ENCODE data around the gene PRRC2B. TPM values are rescaled to one million over a fixed set of nuclear protein-coding genes. Genes with fewer than 3 reads are reported as not detected.

PRRC2B gene
- total RNA-seq, 4 donors from 2014 or later = 73.7 to 171 (median 98.9) TPM

DNA sequence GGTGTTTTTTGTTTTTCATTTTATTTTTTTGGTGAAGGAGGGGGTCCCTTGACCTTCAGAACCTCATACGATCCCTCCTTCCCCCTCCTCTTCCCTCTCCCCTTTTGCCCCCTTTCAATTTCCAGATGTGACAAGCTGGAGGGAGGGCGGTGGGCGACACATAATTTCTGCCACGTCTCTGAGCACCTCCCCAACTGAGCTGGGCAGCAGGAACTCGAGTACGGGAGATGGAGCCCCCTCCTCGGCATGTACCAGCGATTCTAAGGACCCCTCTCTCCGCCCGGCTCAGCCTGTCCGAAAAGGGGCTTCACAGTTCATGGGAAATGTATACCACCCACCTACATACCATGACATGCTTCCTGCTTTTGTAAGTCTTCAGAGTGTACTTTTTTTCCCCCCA lies 52.4 kb downstream of the PRRC2B start:
- no peak for DNase-seq
- WGBS, 2 donors (ENCODE audit: low coverage in 1 of 2) = 89 to 91% methylated on average over 9 to 11 of the region's 11 CpGs
- Histone ChIP-seq H3K27me3 (no peaks in the 10 kb centered on the region), H3K4me3 (no peak overlapping the region), H3K27ac (no peak overlapping the region), H3K9me3 (no peaks in the 10 kb centered on the region), H3K36me3 (peaks cover 0 to 68% (median 30%) of the 10 kb centered on the region in 4 donors), H3K4me1 (peaks cover 0 to 6% (median 3%) of the 10 kb centered on the region in 4 donors)
- no peak for TF ChIP-seq POLR2A (IDR thresholded peaks at IDR 0.05)
- no peak for TF ChIP-seq EP300 (IDR thresholded peaks at IDR 0.05; ENCODE audit: low read depth)
- TF ChIP-seq, protein P1, sequence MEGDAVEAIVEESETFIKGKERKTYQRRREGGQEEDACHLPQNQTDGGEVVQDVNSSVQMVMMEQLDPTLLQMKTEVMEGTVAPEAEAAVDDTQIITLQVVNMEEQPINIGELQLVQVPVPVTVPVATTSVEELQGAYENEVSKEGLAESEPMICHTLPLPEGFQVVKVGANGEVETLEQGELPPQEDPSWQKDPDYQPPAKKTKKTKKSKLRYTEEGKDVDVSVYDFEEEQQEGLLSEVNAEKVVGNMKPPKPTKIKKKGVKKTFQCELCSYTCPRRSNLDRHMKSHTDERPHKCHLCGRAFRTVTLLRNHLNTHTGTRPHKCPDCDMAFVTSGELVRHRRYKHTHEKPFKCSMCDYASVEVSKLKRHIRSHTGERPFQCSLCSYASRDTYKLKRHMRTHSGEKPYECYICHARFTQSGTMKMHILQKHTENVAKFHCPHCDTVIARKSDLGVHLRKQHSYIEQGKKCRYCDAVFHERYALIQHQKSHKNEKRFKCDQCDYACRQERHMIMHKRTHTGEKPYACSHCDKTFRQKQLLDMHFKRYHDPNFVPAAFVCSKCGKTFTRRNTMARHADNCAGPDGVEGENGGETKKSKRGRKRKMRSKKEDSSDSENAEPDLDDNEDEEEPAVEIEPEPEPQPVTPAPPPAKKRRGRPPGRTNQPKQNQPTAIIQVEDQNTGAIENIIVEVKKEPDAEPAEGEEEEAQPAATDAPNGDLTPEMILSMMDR (IDR thresholded peaks at IDR 0.05) = no peak
- TF ChIP-seq POLR2AphosphoS5 (IDR thresholded peaks at IDR 0.05) = no peak
- in situ Hi-C loops (cut with MboI; ENCODE audit: low pct_ligation_motif_present in 1 of 4, low pct_unique_long_range_greater_than_20kb in 1 of 4, low sequenced_read_pairs in 3 of 4) (no loop called here), intact Hi-C loops (cut with DNase I; ENCODE audit: low total_unique reads) (no loop called here)

DNA sequence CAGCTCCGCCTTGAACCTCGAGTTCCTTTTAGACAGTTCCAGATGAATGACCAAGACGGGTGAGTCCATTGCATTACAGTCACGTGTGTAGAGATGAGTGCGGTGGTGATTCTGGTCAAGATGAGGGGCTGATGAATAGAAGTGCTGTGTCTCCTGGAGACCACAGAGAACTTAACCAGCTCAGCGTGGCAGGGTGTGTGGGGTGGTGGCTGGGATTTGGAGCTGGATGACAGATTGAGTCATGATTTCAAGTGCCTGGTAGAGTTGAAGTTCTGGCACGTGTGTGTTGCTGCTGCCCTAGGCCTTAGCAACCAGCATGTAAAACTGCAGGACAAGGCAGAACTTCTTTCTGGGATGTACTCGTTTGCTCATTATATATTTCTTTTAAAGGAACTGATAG lies 53.3 kb downstream of the PRRC2B start:
- intact Hi-C loops (cut with DNase I; ENCODE audit: low total_unique reads) = no loop called here
- H3K36me3 ChIP-seq = peaks cover 0 to 75% (median 32%) of the 10 kb centered on the region in 4 donors
- TF ChIP-seq POLR2A (IDR thresholded peaks at IDR 0.05) (no peak), EP300 (IDR thresholded peaks at IDR 0.05; ENCODE audit: low read depth) (no peak), POLR2AphosphoS5 (IDR thresholded peaks at IDR 0.05) (no peak)
- TF ChIP-seq, protein P1 (IDR thresholded peaks at IDR 0.05) = no peak
- in situ Hi-C loops (cut with MboI; ENCODE audit: low pct_ligation_motif_present in 1 of 4, low pct_unique_long_range_greater_than_20kb in 1 of 4, low sequenced_read_pairs in 3 of 4) = no loop called here
- no peak for DNase-seq
- no peaks in the 10 kb centered on the region for H3K9me3 ChIP-seq
- H3K27ac ChIP-seq = no peak overlapping the region
- H3K4me3 ChIP-seq = no peak overlapping the region
- peaks cover 0 to 6% (median 3%) of the 10 kb centered on the region in 4 donors for H3K4me1 ChIP-seq
- no peaks in the 10 kb centered on the region for H3K27me3 ChIP-seq
- 73% methylated on average over 8 of the region's 8 CpGs; no CpG with 5 or more reads in 1 of the 2 donors for WGBS, 2 donors (ENCODE audit: low coverage in 1 of 2)

DNA sequence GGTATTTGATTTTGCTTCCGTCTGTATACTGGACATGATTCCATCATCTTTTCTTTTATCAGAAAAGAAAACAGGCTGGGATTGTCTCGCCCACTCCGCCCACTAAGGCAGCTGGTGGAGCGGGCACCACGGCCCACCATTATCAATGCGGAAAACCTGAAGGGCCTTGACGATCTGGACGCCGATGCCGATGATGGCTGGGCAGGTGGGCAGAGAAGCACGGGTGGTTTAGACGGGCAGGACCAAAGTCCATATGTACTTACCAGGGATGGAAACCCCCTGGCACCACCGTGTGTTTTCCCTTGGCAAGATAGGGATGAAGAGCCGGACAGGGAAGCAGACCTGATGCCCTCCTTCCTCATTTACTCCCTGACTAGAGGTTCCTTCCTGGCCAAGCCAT lies 53.7 kb downstream of the PRRC2B start:
- DNase-seq = no peak
- in situ Hi-C loops (cut with MboI; ENCODE audit: low pct_ligation_motif_present in 1 of 4, low pct_unique_long_range_greater_than_20kb in 1 of 4, low sequenced_read_pairs in 3 of 4) (no loop called here), intact Hi-C loops (cut with DNase I; ENCODE audit: low total_unique reads) (no loop called here)
- H3K36me3 ChIP-seq = peaks cover 0 to 78% (median 33%) of the 10 kb centered on the region in 4 donors
- H3K27me3 ChIP-seq = no peaks in the 10 kb centered on the region
- 83% methylated on average over 14 of the region's 14 CpGs; no CpG with 5 or more reads in 1 of the 2 donors for WGBS, 2 donors (ENCODE audit: low coverage in 1 of 2)
- no peaks in the 10 kb centered on the region for H3K9me3 ChIP-seq
- H3K27ac ChIP-seq = no peak overlapping the region
- TF ChIP-seq EP300 (IDR thresholded peaks at IDR 0.05; ENCODE audit: low read depth) (no peak), POLR2A (IDR thresholded peaks at IDR 0.05) (no peak), POLR2AphosphoS5 (IDR thresholded peaks at IDR 0.05) (no peak)
- TF ChIP-seq, protein P1 (IDR thresholded peaks at IDR 0.05) = no peak
- no peak overlapping the region for H3K4me3 ChIP-seq
- peaks cover 0 to 2% (median under 1%) of the 10 kb centered on the region in 4 donors for H3K4me1 ChIP-seq

DNA sequence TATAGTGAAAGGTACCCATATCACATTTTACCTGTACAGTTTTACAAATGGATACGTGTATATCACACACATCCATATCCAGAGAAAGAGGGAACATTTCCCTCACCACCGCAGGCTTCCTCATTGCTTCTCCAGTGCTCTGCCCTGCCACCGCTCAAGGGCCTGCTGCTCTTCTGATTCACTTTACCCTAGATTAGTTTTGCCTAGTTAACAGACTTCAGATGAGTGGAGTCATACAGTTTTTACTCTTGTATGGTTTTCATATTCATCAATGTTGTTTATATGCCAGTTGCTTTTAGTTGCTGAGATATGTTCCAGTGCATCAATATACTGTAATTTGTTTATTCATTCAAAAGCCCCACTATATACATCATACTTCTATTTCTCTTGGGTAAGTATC lies 54.9 kb downstream of the PRRC2B start:
- 93 to 95% methylated on average over 3 of the region's 3 CpGs for WGBS, 2 donors (ENCODE audit: low coverage in 1 of 2)
- H3K36me3 ChIP-seq = peaks cover 0 to 79% (median 36%) of the 10 kb centered on the region in 4 donors

More for the DNA sequence above, 54.9 kb downstream of the PRRC2B start:
- intact Hi-C loops (cut with DNase I; ENCODE audit: low total_unique reads) = no loop called here
- Histone ChIP-seq H3K27me3 (no peaks in the 10 kb centered on the region), H3K4me1 (no peaks in the 10 kb centered on the region), H3K27ac (no peak overlapping the region), H3K9me3 (no peaks in the 10 kb centered on the region), H3K4me3 (no peak overlapping the region)
- TF ChIP-seq POLR2AphosphoS5 (IDR thresholded peaks at IDR 0.05) (no peak), POLR2A (IDR thresholded peaks at IDR 0.05) (no peak), EP300 (IDR thresholded peaks at IDR 0.05; ENCODE audit: low read depth) (no peak)
- TF ChIP-seq, protein P1 (IDR thresholded peaks at IDR 0.05) = no peak
- in situ Hi-C loops (cut with MboI; ENCODE audit: low pct_ligation_motif_present in 1 of 4, low pct_unique_long_range_greater_than_20kb in 1 of 4, low sequenced_read_pairs in 3 of 4) = no loop called here
- DNase-seq = no peak

Measured in transverse colon (tissue), 4 donors.